ENCODE data around the gene PRSS36.

The PRSS36 gene

DNA sequence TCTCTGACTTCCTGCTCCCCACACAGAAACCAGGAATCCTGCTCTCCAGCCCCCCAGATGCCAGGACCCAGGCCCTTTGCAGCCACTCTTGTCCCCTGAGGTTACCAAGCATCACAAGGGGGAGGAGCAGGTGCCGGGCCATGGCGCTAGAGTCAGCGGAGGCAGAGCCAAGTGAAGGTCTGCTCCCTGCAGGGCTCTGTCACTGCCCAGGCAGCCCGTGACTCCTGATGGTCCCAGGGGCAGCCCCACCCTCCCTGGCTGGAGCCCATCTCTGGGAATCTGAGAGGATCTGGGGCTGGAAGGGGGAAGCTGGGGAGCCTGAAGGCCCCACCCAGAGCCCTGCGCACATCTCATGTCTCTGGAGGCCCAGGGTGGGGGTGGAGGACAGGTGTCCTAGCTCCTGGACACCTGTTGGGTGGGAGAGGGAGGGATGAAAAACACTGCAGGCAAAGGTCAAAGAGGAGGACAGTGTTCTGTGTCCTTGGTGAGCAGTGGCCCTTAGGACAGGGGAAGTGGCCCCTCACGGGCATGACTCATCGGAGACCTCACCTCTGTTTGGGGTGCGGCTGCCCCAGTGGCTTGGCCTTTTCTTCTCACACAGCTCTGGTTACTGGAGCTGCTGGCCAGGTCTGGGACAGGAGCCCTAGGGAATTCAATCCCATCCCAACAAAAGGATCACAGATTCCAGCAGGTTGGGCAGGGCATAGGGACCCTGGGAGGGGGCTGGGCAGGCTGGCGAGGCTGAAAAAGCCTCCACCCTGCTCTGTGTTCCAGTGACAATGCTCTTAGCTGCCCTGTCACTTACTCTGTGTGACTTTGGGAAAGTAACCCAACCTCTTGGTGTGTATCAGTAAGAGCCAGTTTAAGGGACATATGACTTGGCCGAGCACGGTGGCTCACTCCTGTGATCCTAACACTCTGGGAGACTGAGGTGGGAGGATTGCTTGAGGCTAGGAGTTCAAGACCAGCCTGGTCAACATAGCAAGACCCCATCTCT lies at the start of gene PRSS36:
Gene PRSS36, minus strand, starts transcription at position 173 of the 997 bp plus-strand sequence. Its CDS starts 31 bp downstream, at position 142.
- no peak within 1 kb of the TSS for H3K27ac ChIP-seq (ENCODE audit: low read depth, low read length)
- H3K9me2 ChIP-seq (replicated peaks; ENCODE audit: insufficient read depth, low read length): no peaks in the 10 kb centered on the region
- no peaks in the 10 kb centered on the region for H3K27me3 ChIP-seq (ENCODE audit: low read length)
- no peak within 1 kb of the TSS for H2AFZ ChIP-seq (ENCODE audit: low read depth, low read length, severe bottlenecking)
- H3K36me3 ChIP-seq (ENCODE audit: low read length): no peaks in the 10 kb centered on the region
- no peaks in the 10 kb centered on the region for H3K79me2 ChIP-seq (ENCODE audit: insufficient read depth, low read length)
- H3K4me2 ChIP-seq (ENCODE audit: low read depth, low read length, poor library complexity, severe bottlenecking): no peak within 1 kb of the TSS
- no peaks in the 10 kb centered on the region for H3K9me3 ChIP-seq (ENCODE audit: insufficient read depth, low read length)
- H3K9ac ChIP-seq (ENCODE audit: low read length): no peak within 1 kb of the TSS
- TF ChIP-seq EZH2phosphoT487 (conservative IDR thresholded peaks at IDR 0.05; ENCODE audit: low read length): no peak
- TF ChIP-seq, protein P1, sequence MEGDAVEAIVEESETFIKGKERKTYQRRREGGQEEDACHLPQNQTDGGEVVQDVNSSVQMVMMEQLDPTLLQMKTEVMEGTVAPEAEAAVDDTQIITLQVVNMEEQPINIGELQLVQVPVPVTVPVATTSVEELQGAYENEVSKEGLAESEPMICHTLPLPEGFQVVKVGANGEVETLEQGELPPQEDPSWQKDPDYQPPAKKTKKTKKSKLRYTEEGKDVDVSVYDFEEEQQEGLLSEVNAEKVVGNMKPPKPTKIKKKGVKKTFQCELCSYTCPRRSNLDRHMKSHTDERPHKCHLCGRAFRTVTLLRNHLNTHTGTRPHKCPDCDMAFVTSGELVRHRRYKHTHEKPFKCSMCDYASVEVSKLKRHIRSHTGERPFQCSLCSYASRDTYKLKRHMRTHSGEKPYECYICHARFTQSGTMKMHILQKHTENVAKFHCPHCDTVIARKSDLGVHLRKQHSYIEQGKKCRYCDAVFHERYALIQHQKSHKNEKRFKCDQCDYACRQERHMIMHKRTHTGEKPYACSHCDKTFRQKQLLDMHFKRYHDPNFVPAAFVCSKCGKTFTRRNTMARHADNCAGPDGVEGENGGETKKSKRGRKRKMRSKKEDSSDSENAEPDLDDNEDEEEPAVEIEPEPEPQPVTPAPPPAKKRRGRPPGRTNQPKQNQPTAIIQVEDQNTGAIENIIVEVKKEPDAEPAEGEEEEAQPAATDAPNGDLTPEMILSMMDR (IDR thresholded peaks at IDR 0.05; ENCODE audit: insufficient read depth, low read length, poor library complexity, severe bottlenecking): no peak
- no peak within 1 kb of the TSS for H3K4me3 ChIP-seq (ENCODE audit: insufficient read depth, low read length, poor library complexity, severe bottlenecking)
- no peaks in the 10 kb centered on the region for H3F3A ChIP-seq (ENCODE audit: insufficient read depth)
- H4K20me1 ChIP-seq (ENCODE audit: low read depth, low read length): no peaks in the 10 kb centered on the region

- no peaks in the 10 kb centered on the region for H3K27me3 ChIP-seq (ENCODE audit: low read length)
- peaks cover 59% of the 10 kb centered on the region for H3F3A ChIP-seq (ENCODE audit: insufficient read depth)
- H3K4me3 ChIP-seq (ENCODE audit: insufficient read depth, low read length, poor library complexity, severe bottlenecking): no peak overlapping the region
- H3K79me2 ChIP-seq (ENCODE audit: insufficient read depth, low read length): no peaks in the 10 kb centered on the region
- H3K36me3 ChIP-seq (ENCODE audit: low read length): peaks cover 6% of the 10 kb centered on the region
- H4K20me1 ChIP-seq (ENCODE audit: low read depth, low read length): peaks cover 6% of the 10 kb centered on the region; the same call in 1 of the 2 replicates
- H3K9ac ChIP-seq (ENCODE audit: low read length): no peak overlapping the region
- no peak overlapping the region for H2AFZ ChIP-seq (ENCODE audit: low read depth, low read length, severe bottlenecking)
- no peak overlapping the region for H3K27ac ChIP-seq (ENCODE audit: low read depth, low read length)
- no peak overlapping the region for H3K4me2 ChIP-seq (ENCODE audit: low read depth, low read length, poor library complexity, severe bottlenecking)
- H3K9me2 ChIP-seq (replicated peaks; ENCODE audit: insufficient read depth, low read length): no peaks in the 10 kb centered on the region
- H3K9me3 ChIP-seq (ENCODE audit: insufficient read depth, low read length): no peaks in the 10 kb centered on the region
- TF ChIP-seq EZH2phosphoT487 (conservative IDR thresholded peaks at IDR 0.05; ENCODE audit: low read length): no peak
- TF ChIP-seq, protein P1 (IDR thresholded peaks at IDR 0.05; ENCODE audit: insufficient read depth, low read length, poor library complexity, severe bottlenecking): no peak
Measured at GRCh38 chr16:31199430-31200041, 49.7 kb upstream of the PRSS36 start.

GRCh38 chr16:31198207-31198882 lies 48.5 kb upstream of the PRSS36 start:
- H3K9ac ChIP-seq (ENCODE audit: low read length): no peak overlapping the region
- H3K36me3 ChIP-seq (ENCODE audit: low read length): peaks cover 15% of the 10 kb centered on the region
- no peak overlapping the region for H3K27ac ChIP-seq (ENCODE audit: low read depth, low read length)

More at GRCh38 chr16:31198207-31198882, 48.5 kb upstream of the PRSS36 start:
- Histone ChIP-seq H3F3A (ENCODE audit: insufficient read depth) (peaks cover 70% of the 10 kb centered on the region), H3K9me3 (ENCODE audit: insufficient read depth, low read length) (no peaks in the 10 kb centered on the region), H2AFZ (ENCODE audit: low read depth, low read length, severe bottlenecking) (no peak overlapping the region), H3K79me2 (ENCODE audit: insufficient read depth, low read length) (no peaks in the 10 kb centered on the region), H3K9me2 (replicated peaks; ENCODE audit: insufficient read depth, low read length) (no peaks in the 10 kb centered on the region), H4K20me1 (ENCODE audit: low read depth, low read length) (peaks cover 6% of the 10 kb centered on the region; the same call in 1 of the 2 replicates), H3K4me2 (ENCODE audit: low read depth, low read length, poor library complexity, severe bottlenecking) (no peak overlapping the region), H3K4me3 (ENCODE audit: insufficient read depth, low read length, poor library complexity, severe bottlenecking) (no peak overlapping the region), H3K27me3 (ENCODE audit: low read length) (no peaks in the 10 kb centered on the region)
- TF ChIP-seq EZH2phosphoT487 (conservative IDR thresholded peaks at IDR 0.05; ENCODE audit: low read length): no peak
- TF ChIP-seq, protein P1 (IDR thresholded peaks at IDR 0.05; ENCODE audit: insufficient read depth, low read length, poor library complexity, severe bottlenecking): no peak
